IMR-90 (cell line): ENCODE results near the gene LEMD3. TPM values are rescaled to one million over a fixed set of nuclear protein-coding genes. Genes with fewer than 3 reads are reported as not detected.

Experiments
- ATAC-seq: fragments of 200-7000 bp; cut with Tn5 transposase; 2 replicates; pipeline ENCODE4 v1.9.1; 2020; ENCODE audit warnings: low read depth, mild to moderate bottlenecking, moderate library complexity
- BruUV-seq: library from RNA; stranded (reverse); fragments of 400-500 nt; replicated peaks from 2 replicates; lab custom pipeline; 2021; lab: Mats Ljungman, UMichigan
- CTCF ChIA-PET: fragments of 300-600 bp; formaldehyde crosslinking; extraction: SDS; loops from one replicate; lab custom pipeline; 2021; ENCODE audit warnings: antibody characterized with exemption; lab: Yijun Ruan, JAX
- POLR2A ChIA-PET: fragments of 300-600 bp; sonication (Branson Sonifier 250); formaldehyde crosslinking; loops from one replicate; lab custom pipeline; 2022; ENCODE audit warnings: antibody characterized with exemption; ENCODE audit not compliant: unreplicated experiment; lab: Charles Lee
- DNase-seq: peaks from one replicate; pipeline ENCODE4 v3.0.0; 2013
- H2AFZ ChIP-seq: replicated peaks from 2 replicates; pipeline ENCODE3; 2013; ENCODE audit warnings: low read length, mild to moderate bottlenecking; ENCODE audit not compliant: poor library complexity
- H2AK5ac ChIP-seq: 2 replicates; pipeline ENCODE4 v1.6.1; 2013; ENCODE audit warnings: low read depth, low read length, inconsistent platforms
- H2AK9ac ChIP-seq: replicated peaks from 2 replicates; pipeline ENCODE3; 2013; ENCODE audit warnings: mild to moderate bottlenecking, low read depth, low read length, moderate library complexity; ENCODE audit not compliant: poor library complexity
- H2BK120ac ChIP-seq: 2 replicates; pipeline ENCODE4 v1.6.1; 2013; ENCODE audit warnings: low read depth, low read length, inconsistent platforms
- H2BK15ac ChIP-seq: 3 replicates; pipeline ENCODE4 v1.6.1; 2013; ENCODE audit warnings: low read depth, low read length, inconsistent platforms
- H2BK20ac ChIP-seq: 2 replicates; pipeline ENCODE4 v1.6.1; 2013; ENCODE audit warnings: low read depth, mild to moderate bottlenecking, inconsistent platforms, low read length, moderate library complexity
- H2BK5ac ChIP-seq: 2 replicates; pipeline ENCODE4 v1.6.1; 2013; ENCODE audit warnings: mild to moderate bottlenecking, low read depth, low read length, inconsistent platforms; ENCODE audit not compliant: poor library complexity, severe bottlenecking
- H3K14ac ChIP-seq: replicated peaks from 2 replicates; pipeline ENCODE4 v1.6.1; 2013; ENCODE audit warnings: low read depth, low read length, inconsistent platforms
- H3K18ac ChIP-seq: 2 replicates; pipeline ENCODE4 v1.6.1; 2013; ENCODE audit warnings: low read depth, low read length, control low read depth
- H3K23ac ChIP-seq: 2 replicates; pipeline ENCODE4 v1.6.1; 2013; ENCODE audit warnings: low read depth, low read length, inconsistent platforms
- H3K27ac ChIP-seq: 2 replicates; pipeline ENCODE4 v1.5.1; 2013; ENCODE audit warnings: mild to moderate bottlenecking, control low read depth, low read length; ENCODE audit not compliant: insufficient read depth
- H3K27me3 ChIP-seq: 2 replicates; pipeline ENCODE4 v1.6.1; 2013; ENCODE audit warnings: low read length; ENCODE audit not compliant: control insufficient read depth, insufficient read depth
- H3K36me3 ChIP-seq: 2 replicates; pipeline ENCODE4 v1.6.1; 2013; ENCODE audit warnings: low read length, mixed read lengths; ENCODE audit not compliant: control insufficient read depth, insufficient read depth
- H3K4ac ChIP-seq: 2 replicates; pipeline ENCODE4 v1.6.1; 2013; ENCODE audit warnings: low read depth, low read length, inconsistent platforms
- H3K4me1 ChIP-seq: 2 replicates; pipeline ENCODE4 v1.6.1; 2013; ENCODE audit warnings: low read length, mixed read lengths; ENCODE audit not compliant: control insufficient read depth, insufficient read depth
- H3K4me2 ChIP-seq: 2 replicates; pipeline ENCODE4 v1.6.1; 2013; ENCODE audit warnings: low read depth, mild to moderate bottlenecking, control low read depth, low read length, moderate library complexity
- H3K4me3 ChIP-seq: 2 replicates; pipeline ENCODE4 v1.5.1; 2013; ENCODE audit warnings: low read depth, mild to moderate bottlenecking, control low read depth, low read length, moderate library complexity; ENCODE audit not compliant: insufficient read depth
- H3K56ac ChIP-seq: 2 replicates; pipeline ENCODE4 v1.6.1; 2013; ENCODE audit warnings: low read length, inconsistent platforms; ENCODE audit not compliant: insufficient read depth; ENCODE audit errors: extremely low read depth
- H3K79me1 ChIP-seq, 2 experiments: 2 replicates each; pipeline ENCODE4 v1.6.1; 2013; ENCODE audit warnings: low read length in 2 of 2, inconsistent platforms in 1 of 2, low read depth in 1 of 2
- H3K9ac ChIP-seq: 2 replicates; pipeline ENCODE4 v1.6.1; 2013; ENCODE audit warnings: low read depth, low read length, control low read depth
- H3K9me1 ChIP-seq: 2 replicates; pipeline ENCODE4 v1.6.1; 2013; ENCODE audit warnings: low read length, inconsistent platforms; ENCODE audit not compliant: insufficient read depth
- H3K9me3 ChIP-seq: 2 replicates; pipeline ENCODE4 v1.6.1; 2013; ENCODE audit warnings: low read length; ENCODE audit not compliant: control insufficient read depth, insufficient read depth
- H4K20me1 ChIP-seq: 2 replicates; pipeline ENCODE4 v1.6.1; 2013; ENCODE audit warnings: low read length, inconsistent platforms; ENCODE audit not compliant: insufficient read depth
- H4K5ac ChIP-seq: 2 replicates; pipeline ENCODE4 v1.6.1; 2013; ENCODE audit warnings: mild to moderate bottlenecking, low read depth, low read length, control low read depth
- H4K8ac ChIP-seq, 2 experiments: 2 replicates each; pipeline ENCODE4 v1.6.1; 2013; ENCODE audit warnings: low read depth in 2 of 2, low read length in 2 of 2, control low read depth in 1 of 2, inconsistent platforms in 1 of 2
- H4K91ac ChIP-seq: 2 replicates; pipeline ENCODE4 v1.6.1; 2013; ENCODE audit warnings: low read depth, low read length, inconsistent platforms; ENCODE audit not compliant: insufficient read depth
- CEBPB ChIP-seq: IDR thresholded peaks from 2 replicates; pipeline ENCODE4 v1.6.1; 2012; ENCODE audit warnings: low read depth, low read length, improper control_type of control experiment
- CHD1 ChIP-seq: IDR thresholded peaks from 2 replicates; pipeline ENCODE4 v1.6.1; 2012; ENCODE audit warnings: low read depth, low read length, improper control_type of control experiment
- CTCF ChIP-seq: conservative IDR thresholded peaks from 2 replicates; pipeline ENCODE4 v1.5.1; 2012; ENCODE audit warnings: mild to moderate bottlenecking, low read depth, low read length, improper control_type of control experiment
- ELK1 ChIP-seq: fragments of 150-350 bp; IDR thresholded peaks from 2 replicates; pipeline ENCODE4 v1.6.1; 2016; ENCODE audit warnings: low read depth, mild to moderate bottlenecking, low read length, moderate library complexity, borderline replicate concordance
- FOS ChIP-seq: fragments of 150-350 bp; IDR thresholded peaks from 2 replicates; pipeline ENCODE4 v1.6.1; 2016; ENCODE audit warnings: low read depth, low read length
- MAFK ChIP-seq: IDR thresholded peaks from 2 replicates; pipeline ENCODE4 v1.6.1; 2012; ENCODE audit warnings: low read depth, low read length, improper control_type of control experiment
- MAZ ChIP-seq: IDR thresholded peaks from 2 replicates; pipeline ENCODE4 v1.6.1; 2012; ENCODE audit warnings: low read depth, mild to moderate bottlenecking, low read length, improper control_type of control experiment, moderate library complexity, borderline replicate concordance
- MXI1 ChIP-seq: IDR thresholded peaks from 2 replicates; pipeline ENCODE4 v1.6.1; 2012; ENCODE audit warnings: low read depth, mild to moderate bottlenecking, low read length, moderate library complexity, borderline replicate concordance
- NFE2L2 ChIP-seq: fragments of 150-350 bp; IDR thresholded peaks from 2 replicates; pipeline ENCODE4 v1.6.1; 2016; ENCODE audit warnings: low read depth, mild to moderate bottlenecking, low read length
- POLR2A ChIP-seq: IDR thresholded peaks from 2 replicates; pipeline ENCODE4 v1.6.1; 2012; ENCODE audit warnings: mild to moderate bottlenecking, low read depth, low read length
- RAD21 ChIP-seq: IDR thresholded peaks from 2 replicates; pipeline ENCODE4 v1.6.1; 2012; ENCODE audit warnings: low read length, improper control_type of control experiment
- RCOR1 ChIP-seq: IDR thresholded peaks from 2 replicates; pipeline ENCODE4 v1.6.1; 2012; ENCODE audit warnings: mild to moderate bottlenecking, low read length, improper control_type of control experiment; ENCODE audit not compliant: insufficient replicate concordance
- RFX5 ChIP-seq: IDR thresholded peaks from 2 replicates; pipeline ENCODE4 v1.8.0; 2012; ENCODE audit warnings: low read depth, mild to moderate bottlenecking, low read length, moderate library complexity
- SMC3 ChIP-seq: fragments of 150-350 bp; IDR thresholded peaks from 2 replicates; pipeline ENCODE4 v1.6.1; 2016; ENCODE audit warnings: low read depth, mild to moderate bottlenecking, antibody characterized with exemption, low read length, moderate library complexity
- WGBS, 2 experiments: methylation state at CpG; one replicate each; pipeline versions ENCODE4 v1.1.5 to v1.1.7; 2013; ENCODE audit warnings: missing lambda C conversion rate in 2 of 2; ENCODE audit not compliant: insufficient read length in 1 of 2; ENCODE audit errors: extremely low coverage in 2 of 2; 5-methylcytosine and 5-hydroxymethylcytosine counted together
- dilution Hi-C: fragments of 300-500 bp; cut with HindIII; formaldehyde crosslinking; loops from one replicate; pipeline ENCODE4 v1.14.3; 2018; ENCODE audit warnings: low sequenced_read_pairs; ENCODE audit not compliant: unreplicated experiment
- in situ Hi-C: fragments of 300-500 bp; cut with MboI; formaldehyde crosslinking; loops from 3 replicates; pipeline ENCODE4 v1.14.3; 2019; ENCODE audit warnings: low sequenced_read_pairs, inconsistent platforms, mixed read lengths
- intact Hi-C: fragments of 100-400 bp; cut with micrococcal nuclease; formaldehyde crosslinking; loops from 2 replicates; pipeline ENCODE4 v1.10.0; 2022
- polyA plus RNA-seq, 3 experiments: library from polyadenylated mRNA; depleted of rRNA; stranded (reverse); fragments of >200 nt; gene quantifications; 2 replicates each; pipeline ENCODE4 v1.2.3, GENCODE V29; 2012; ENCODE audit warnings: low replicate concordance in 1 of 3
- total RNA-seq: library from RNA; depleted of rRNA; stranded (reverse); fragments of >200 nt; gene quantifications from 2 replicates; pipeline ENCODE4 v1.2.3, GENCODE V29; 2012

The LEMD3 gene
- total and polyA plus RNA-seq, 2 of the 4 experiments (the other 2 are of a cell fraction) = 5.5 to 9.9 TPM

- peaks cover 39% of the 10 kb centered on the region; the same call in 1 of the 2 replicates for H4K20me1 ChIP-seq
- H4K8ac ChIP-seq = peak overlapping the region; percentile 6 to 97; a peak in 3 of 4 replicates
- peak overlapping the region; percentile 99 for H2AK9ac ChIP-seq
- in situ Hi-C loops (loop anchor here (25.0 kb wide), 1 partner anchor 1133 kb away; no protein-coding TSS in a partner anchor), dilution Hi-C loops (no loop called here), intact Hi-C loops (loop anchor here (5.0 kb wide), 2 partner anchors 107 to 387 kb away; no protein-coding TSS in a partner anchor)
- H3K4me2 ChIP-seq = peak overlapping the region; percentile 91
- H3K4me1 ChIP-seq = peaks cover 7% of the 10 kb centered on the region
- H2BK5ac ChIP-seq = peak overlapping the region; percentile 99
- peak overlapping the region; percentile 79 for H3K23ac ChIP-seq
- H3K4ac ChIP-seq = 0 out of 2 replicates have a peak overlapping the region, but pooled peaks have one; percentile 46
- peaks cover 10% of the 10 kb centered on the region for H3K9me1 ChIP-seq
- peak overlapping the region; percentile 70; the same call in 1 of the 2 replicates for H3K14ac ChIP-seq
- H4K5ac ChIP-seq = peak overlapping the region; percentile 50; the same call in 1 of the 2 replicates
- no peak overlapping the region for H2BK20ac ChIP-seq
- ATAC-seq (peak; percentile 58; the same call in 1 of the 2 replicates), DNase-seq (peak; percentile 15)
- H3K9ac ChIP-seq = peak overlapping the region; percentile 96
- peak overlapping the region; percentile 39; the same call in 1 of the 2 replicates for H4K91ac ChIP-seq
- H3K27ac ChIP-seq = peak overlapping the region; percentile 100
- no peaks in the 10 kb centered on the region for H3K9me3 ChIP-seq
- BruUV-seq = no TSS peak
- no peaks in the 10 kb centered on the region; the same call in 1 of the 2 replicates for H3K36me3 ChIP-seq
- H3K27me3 ChIP-seq = no peaks in the 10 kb centered on the region
- 0 out of 2 replicates have a peak overlapping the region, but pooled peaks have one; percentile 28 for H2BK120ac ChIP-seq
- peak overlapping the region; percentile 84 for H3K18ac ChIP-seq
- POLR2A ChIA-PET = interaction anchor here (0.6 kb wide), 1 partner anchor 21 kb away, joined by 3 read pairs; no protein-coding TSS in a partner anchor
- CTCF ChIA-PET = interaction anchor here (0.8 to 1.9 kb wide), 2 partner anchors 21 to 193 kb away, joined by 3 to 5 read pairs; no protein-coding TSS in a partner anchor
- no peak overlapping the region for H2AK5ac ChIP-seq
- peak overlapping the region; percentile 99 for H3K4me3 ChIP-seq
- H3K56ac ChIP-seq = peak overlapping the region; percentile 83
- peaks cover 9 to 49% of the 10 kb centered on the region in 2 experiments; a peak in 3 of 4 replicates for H3K79me1 ChIP-seq
- WGBS, 2 experiments = 0% methylated on average over 4 of the region's 23 CpGs; no CpG with 5 or more reads in 1 of the 2 experiments
- H2BK15ac ChIP-seq = no peak overlapping the region
- H2AFZ ChIP-seq = peak overlapping the region; percentile 98
- TF ChIP-seq ELK1 = no peak
- TF ChIP-seq CHD1 = no peak
- no peak for TF ChIP-seq MAFK
- no peak; the same call in 1 of the 2 replicates for TF ChIP-seq POLR2A
- no peak for TF ChIP-seq FOS
- no peak for TF ChIP-seq RAD21
- TF ChIP-seq SMC3 = no peak
- TF ChIP-seq CTCF = no peak
- TF ChIP-seq CEBPB = no peak
- no peak for TF ChIP-seq MXI1
- no peak for TF ChIP-seq RCOR1
- no peak for TF ChIP-seq MAZ
- no peak for TF ChIP-seq NFE2L2
- no peak for TF ChIP-seq RFX5
Observed at GRCh38 chr12:65279369-65280112, 110.2 kb downstream of the LEMD3 start.
